CD4-positive, alpha-beta T cell treated with Interleukin-1 beta for 1 hour (primary cell): ENCODE data around the gene MUSK.

Experiments used
- DNase-seq, 2 donors: peaks; one replicate each; pipeline ENCODE4 v3.0.0-alpha.2; 2020 to 2022

The MUSK gene

DNA sequence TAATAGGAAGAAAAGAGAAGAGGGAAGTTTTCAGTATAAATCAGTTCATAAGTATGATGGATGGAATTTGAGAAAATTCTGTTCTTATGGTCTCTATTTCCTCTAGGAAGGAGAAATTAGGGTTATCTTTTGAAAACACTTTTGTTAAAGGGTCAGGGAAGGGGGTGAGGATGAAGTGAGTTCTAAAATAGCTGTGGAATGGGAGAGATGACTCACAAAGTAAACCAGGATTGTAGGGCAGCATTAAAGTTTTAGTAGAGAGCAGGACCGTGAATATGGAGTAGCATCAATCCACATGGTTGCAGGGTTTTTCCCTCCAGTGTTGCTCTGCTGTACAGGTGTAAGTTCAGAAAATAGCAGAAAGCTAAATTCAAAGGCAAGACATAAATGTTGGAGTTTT lies 32.4 kb downstream of the MUSK start:
- DNase-seq = no peak

DNA sequence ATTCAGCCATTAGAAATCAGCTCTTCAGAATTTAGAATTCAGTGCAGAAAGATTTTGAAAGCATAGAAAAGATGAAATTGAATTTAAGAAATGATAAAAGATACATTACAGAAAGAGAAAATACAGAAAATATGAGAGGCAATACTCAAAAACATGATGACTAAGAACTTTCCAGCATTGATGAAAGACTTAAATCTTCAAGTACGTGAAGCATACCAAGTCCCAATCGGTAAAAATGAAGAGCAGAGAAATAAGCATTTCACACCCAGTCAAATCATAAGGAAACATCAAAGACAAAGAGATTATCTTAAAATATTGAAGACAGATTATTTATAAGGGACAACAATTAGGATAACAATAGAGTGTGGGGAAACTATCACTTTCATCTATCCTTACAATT lies 35.1 kb downstream of the MUSK start:
- DNase-seq = no peak

DNA sequence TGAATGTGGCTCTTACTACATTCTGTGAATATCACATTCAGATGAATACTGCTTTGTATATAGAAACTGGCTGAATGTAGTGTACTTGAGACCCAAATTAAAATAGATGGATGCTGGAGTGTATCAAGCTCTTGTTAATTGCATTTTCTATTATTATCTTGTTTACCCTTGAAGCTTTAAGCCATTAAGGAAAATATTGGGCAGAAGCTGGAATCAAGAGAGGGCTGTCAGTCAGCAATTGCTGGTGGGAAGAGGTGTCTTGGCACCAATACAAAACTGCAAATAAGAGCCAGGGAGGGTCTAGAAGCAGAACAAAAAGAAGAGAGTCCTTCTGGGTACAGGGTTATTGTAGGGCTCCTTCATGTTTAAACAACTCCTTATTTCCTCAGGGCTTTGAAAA lies 38.8 kb downstream of the MUSK start:
- DNase-seq = no peak

DNA sequence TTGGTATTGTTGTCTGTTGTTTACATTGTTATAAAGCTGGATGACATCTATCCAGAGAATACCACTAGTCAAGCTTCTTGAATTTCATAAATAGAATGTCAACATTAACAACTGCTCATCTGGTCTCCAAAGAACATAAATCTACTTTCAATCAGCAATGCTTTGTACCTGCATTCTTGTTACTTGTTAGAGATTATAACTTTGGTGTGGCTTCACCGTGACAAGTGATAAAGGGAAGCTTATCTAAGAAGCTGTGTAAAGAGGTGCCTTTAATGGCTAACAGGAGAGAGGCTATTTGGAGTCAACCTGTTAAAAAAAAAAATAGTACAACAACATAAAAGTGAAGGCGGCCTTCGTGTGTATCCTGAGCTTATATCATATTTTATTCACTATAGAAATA lies 41.8 kb downstream of the MUSK start:
- no peak for DNase-seq

DNA sequence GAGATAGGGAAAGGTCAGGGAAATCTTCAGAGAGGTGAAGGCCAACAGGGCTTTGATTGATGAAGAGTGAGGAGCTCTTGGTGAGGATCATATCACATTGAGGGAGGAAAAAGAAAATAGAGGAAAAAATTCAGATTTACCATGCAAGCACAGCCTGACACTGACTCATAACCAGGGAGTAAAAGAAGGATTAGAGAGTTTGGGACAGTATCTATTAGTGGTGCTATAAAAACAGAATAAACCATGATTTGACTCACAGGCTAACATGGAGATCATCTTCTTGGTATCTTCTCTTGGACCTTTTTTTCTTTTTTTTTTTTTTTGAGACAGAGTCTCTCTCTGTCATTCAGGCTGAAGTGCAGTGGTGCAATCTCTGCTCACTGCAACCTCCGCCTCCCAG lies 44.4 kb downstream of the MUSK start:
- no peak for DNase-seq

DNA sequence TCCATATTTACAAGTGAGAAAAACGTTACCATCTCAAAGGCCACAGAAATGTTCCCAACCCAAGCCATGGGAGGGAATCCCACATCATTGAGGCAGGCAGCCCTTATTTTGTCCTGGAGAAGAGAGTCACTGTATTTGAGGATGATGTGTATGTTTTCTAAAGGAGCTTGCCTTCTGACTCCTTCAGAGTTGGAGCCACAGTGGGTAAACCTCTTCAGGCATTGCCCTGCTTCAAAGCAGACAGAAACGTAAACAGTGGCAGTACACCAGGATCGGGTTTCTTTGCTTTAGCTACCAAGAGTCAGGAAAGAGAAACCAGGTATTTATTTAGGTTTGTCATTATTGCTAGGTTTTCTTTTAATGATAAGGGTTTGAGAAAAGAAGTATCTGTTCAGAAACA lies 45.7 kb downstream of the MUSK start:
- no peak for DNase-seq

DNA sequence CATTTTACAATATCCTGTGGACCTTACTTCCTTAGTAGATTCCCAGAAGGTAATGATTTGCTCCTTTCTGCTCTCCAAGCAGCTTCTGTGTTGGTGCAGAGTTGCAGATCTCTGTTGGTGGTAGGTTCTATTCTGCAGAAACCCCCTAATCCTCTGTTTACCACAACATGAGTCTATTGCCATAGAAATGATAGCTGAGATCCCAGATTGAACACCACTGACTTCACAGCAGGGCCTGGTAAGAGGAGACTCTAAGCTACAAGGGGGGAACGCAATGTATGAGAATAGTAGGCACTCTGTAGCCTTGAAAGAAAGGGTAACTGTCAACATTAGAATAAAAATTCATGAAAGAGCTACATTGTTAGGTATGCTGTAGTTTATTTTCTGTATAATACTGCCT lies 59.5 kb downstream of the MUSK start:
- no peak for DNase-seq

DNA sequence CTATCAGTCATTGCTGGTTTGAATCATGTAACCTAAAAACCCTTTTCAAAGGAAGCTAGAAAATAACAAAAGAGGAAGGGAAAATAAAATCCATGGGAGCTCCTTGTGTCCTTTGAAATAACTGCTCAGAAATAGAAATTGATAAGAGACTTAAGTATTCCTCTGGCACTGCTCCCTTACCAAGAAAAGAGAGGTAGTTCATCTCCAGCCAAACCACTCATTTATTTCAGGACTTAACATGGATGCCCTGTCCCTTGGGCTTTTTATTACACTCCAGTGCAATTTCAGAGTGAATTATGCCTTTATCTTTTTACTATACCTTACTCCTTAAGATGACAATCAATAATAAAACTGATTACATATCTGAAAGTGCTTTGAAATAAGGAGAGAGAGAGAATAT lies 61.0 kb downstream of the MUSK start:
- no peak for DNase-seq

DNA sequence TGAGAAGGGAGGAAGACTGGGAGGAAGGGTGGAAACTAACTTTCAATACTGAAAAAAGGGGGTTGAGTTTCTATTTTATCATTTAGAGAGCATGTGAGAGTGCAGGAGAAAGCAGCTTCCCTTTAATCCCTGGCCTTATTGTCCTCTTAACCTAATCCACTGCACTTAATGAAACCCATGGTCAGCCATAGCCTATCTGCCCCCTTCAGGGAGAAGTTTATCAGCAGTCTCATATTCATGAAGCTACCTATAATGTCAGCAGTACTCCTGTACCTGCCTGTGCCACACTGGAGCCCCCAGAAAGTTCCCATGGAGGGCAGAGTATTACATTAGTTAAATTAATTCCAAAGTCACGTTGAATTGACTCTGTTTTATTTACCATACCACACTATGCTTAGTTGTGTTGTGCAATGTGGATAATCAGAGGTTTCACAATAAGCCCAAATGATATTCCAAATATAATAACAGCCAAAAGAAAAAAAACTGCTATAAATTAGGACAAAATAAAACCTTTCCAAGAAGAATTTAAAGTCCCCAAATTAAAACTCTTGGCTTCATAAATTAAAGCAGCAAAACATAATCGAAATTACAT lies 62.9 kb downstream of the MUSK start:
- no peak for DNase-seq

DNA sequence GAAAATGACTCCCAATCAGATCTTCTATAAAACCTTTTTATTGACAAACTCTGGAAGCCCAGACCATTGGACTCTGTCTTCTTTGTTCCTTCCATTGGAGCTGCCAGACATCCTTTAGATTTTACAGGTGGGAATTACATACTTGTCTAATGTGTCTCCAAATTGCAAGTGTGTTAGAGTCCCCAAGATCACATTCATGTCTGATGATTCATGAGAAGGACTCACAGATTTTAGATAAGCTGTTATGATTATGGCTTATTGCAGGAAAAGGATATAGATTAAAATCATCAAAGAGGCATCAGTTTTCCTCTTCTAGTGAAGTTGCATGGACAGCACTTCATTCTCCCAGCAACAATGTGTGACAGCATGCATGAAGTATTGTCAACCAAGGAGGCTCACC lies 70.4 kb downstream of the MUSK start:
- DNase-seq = no peak

DNA sequence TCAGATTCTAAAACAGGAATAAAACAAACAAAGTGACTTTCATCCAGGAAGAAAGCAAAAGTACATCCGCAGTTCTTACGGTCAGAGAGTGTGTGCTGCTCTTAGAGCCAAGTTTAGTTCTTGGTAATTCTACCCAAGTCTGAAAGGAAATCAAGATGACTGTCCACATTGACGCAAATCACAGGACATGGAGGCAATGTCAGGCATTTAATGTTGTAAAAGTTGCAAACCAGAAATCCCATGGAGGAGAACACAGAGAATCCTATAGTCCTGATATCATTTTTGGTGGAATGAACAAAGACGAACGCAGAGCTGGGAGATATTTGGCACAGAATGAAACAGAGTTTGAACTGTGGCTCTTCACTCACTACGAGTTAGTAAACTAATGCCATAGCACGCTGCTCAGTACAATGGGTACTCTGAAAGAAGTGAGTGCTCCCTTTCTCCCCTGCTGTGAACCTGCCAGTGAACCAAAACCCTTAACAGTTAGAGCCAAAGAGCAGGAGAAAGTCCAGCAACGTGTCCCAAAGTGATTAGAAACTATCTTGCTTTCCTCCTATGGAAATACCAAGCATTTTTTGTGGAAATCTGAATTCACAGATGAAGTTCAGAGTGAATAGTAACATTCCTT lies 74.3 kb downstream of the MUSK start:
- DNase-seq = no peak

DNA sequence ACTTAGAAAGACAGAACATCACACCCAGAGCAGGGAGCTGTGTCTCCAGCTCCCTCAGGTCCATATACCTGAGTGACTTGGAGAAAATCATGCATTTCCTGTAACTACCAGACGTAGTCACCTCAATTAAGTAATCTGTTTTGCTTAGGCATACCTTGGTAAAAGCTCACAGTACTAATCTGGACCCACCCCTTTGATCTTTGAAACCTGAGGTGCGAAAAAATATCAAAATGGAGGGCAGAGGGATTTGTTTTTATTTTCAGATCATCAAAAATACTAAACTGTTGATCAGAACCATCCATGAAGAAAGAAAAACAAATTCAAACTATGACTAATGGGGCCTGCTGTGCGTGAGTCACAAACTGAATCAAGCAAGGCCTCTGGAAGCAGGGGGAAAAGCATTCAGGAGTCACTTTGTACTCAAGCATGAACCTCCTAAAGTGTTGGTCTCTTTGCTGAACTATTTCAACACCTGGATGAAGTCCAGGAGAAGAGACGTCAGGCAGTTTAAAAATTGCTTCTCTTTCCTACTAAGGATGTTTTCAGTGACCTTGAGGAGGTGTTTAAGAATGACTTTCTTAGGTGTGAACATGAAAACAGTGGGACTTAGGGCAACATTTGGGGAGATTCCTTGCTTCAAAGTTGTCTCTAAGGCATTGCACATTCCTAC lies 76.3 kb downstream of the MUSK start:
- DNase-seq = no peak

DNA sequence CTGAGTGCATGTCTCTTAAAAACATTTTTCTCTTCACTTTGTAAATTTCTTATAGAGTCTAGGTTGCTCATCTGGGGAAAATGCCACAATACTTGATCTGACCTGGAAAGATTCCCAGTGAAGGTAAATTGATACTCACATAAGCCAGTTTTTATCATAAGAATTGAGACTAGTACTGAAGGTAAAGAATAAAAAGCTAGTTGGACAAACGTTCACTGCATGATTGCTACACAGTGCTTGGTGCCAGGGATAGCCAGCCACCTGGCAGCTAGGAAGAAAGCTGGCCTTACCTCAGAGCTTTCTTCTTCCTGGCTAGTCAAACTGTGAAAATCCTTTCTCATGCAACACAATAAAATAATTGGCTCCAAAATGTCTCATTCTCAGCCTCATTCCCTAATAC lies 77.1 kb downstream of the MUSK start:
- no peak for DNase-seq

DNA sequence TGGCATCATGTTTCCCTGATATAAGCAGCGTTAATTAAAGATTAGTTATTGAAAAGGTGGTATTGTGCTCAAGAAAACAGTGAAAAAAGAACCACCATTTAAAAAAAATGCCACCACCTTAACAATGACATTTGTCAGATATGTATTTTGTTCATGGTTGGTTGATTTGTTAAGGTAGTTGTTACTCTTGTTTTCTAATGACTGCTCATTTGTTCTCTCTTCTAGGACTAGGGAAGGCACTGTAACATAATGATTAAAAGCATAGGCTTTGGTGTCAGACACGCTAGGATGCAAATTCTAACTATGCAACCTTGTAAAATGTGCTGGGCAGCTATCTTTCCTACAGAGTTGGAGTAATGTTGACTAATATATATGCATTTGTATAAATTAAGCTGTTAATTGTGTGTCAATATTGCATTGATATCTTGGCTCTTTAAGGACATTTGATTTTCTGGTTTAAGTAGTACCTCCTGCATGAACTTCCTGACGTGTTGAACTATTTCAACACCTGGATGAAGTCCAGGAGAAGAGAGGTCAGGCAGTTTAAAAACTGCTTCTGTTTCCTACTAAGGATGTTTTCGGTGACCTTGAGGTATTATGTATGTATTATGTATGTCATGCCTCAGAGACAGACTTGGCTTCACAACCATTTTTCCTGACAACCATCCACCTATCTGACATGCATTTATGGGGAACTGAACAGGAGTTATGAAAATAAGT lies 77.8 kb downstream of the MUSK start:
- DNase-seq = no peak

DNA sequence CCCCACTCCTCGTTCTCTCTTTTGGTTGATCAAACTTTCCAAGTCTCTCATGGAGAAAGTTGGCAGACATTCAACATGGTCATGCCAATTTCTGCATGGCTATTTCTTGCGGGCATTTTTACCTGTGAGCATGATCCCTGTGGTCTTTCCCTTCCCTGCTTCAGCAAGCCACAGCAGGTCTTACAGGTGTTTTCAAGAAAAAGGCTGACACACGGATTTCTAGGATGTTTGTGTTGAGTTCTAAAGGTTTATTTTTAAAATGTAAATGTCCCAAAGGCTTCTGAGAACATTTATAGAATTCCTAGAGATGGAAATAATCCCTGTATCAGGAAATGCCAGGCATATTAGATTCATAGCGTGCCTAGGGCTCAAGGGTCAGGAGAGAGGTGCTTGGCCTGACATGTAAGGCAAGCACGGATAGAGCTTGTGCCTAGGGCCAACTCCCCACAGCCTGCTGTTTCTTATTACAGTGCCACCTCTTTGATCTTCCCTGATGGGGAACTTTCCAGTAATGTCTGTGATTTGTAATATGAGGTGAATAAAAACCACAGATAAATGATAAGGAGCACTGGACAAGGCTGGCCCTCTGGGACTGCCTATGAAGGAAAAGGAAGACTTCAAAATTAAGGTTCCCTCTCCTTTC lies 79.8 kb downstream of the MUSK start:
- DNase-seq = no peak

DNA sequence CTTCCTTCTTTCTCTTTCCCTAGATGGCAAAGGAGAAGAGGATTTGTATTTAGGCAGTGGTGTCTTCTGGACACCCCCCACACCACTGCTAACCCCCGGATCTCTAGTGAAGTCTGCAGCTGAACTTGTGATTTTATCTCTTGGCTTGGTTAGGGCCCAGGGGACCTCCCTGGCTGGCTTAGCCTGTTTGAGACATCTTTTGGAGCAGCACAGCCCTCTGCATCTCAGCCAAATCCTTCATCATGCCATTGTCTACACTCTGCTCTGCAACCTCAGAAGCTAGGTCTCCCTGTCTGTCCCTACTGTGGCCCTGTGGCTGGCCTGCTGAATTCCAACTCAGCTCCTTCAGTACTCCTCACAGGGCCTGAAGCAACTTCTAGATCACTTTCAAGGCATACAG lies 81.7 kb downstream of the MUSK start:
- no peak for DNase-seq

DNA sequence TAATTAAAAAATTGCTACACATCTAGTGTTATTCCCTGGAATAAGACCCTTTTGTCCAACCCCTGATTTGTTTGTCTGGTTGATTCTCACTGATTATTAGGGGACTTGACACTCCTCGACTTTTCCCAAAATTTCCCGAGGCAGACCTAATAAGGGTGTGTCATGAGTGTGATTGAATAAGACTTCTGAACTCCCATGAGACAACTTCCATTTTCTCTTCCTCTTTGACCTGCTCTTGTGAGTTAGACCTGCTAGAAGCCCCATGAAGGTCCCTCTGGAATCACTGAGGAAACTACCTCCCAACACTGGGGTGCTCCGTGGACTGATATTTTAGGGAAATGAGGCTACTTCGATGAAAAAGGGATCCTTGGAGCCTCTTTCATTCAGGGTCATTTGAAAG lies 83.4 kb downstream of the MUSK start:
- DNase-seq = no peak

DNA sequence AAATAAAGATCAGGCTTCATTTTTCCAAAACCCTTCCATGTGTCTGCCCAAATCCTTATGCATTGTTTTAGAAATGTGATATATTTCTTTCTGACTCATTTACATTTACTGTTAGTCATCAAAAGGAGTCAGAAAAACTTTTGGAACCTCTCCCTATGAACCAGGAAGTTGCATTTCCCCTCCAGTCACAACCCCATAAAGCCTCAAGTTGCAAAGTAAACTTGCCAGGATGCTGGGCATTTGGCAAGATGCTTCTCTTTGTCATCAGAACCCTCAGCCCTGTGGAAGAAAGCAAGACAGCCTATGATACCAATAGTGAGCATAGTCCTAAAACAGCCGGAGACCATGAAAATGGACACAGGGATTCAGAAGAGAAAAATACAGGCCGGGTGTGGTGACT lies 84.2 kb downstream of the MUSK start:
- no peak for DNase-seq

DNA sequence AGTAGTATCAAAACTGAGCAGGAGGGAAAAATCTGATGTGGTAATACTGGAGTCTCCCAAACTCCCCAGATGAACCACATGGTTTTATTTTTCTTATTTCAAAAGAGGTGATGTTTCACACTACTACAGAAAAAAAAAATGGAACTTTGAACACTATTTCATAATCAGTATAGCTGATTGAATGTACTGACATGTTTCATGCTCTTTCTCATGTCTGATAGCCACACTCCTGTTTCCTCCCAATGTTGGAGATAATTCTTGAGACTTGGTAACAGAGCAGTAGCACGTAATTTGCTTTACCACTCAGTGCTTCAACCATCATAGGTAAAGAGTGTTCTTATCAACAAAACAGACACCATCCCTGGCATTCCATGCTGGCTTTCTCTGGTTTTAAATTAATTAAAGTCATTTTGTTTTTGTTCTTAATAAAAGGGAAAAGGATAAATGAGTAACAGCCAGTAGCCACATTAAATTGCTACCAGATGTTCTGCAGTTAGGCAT lies 85.2 kb downstream of the MUSK start:
- no peak for DNase-seq

DNA sequence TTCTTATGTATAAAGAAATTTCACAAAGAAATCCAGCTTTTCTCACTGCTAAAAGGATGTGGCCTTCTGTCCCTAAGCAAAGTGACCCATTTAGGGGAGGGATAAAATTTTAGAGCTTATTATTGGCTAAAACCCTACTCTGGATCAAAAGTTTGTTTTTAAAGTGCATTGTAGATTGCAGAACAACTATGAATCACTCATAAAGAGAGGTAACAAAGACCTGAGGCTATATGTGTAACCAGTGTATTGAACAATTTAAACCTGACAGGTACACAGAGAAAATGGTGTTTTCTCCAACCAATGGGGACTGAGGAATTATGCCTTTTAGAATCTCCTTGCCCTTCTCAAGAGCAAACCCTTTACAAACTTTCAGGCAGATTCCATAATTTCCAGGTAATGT lies 86.6 kb downstream of the MUSK start:
- no peak for DNase-seq

DNA sequence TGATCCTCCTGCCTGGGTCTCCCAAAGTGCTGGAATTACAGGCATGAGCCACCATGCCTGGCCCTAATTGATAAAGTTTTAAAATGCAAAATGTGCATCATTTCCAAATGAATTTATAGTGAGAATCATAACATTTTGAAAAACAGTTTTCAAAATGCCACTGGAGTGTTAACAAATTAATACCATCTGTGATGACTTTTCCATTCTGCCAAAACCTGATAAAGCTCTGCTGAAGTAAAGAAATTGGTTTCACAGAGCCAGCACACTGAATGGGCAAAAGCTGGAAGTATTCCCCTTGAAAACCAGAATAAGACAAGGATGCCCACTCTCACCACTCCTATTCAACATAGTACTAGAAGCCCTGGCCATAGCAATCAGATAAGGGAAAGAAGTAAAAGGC lies 89.6 kb downstream of the MUSK start:
- no peak for DNase-seq

DNA sequence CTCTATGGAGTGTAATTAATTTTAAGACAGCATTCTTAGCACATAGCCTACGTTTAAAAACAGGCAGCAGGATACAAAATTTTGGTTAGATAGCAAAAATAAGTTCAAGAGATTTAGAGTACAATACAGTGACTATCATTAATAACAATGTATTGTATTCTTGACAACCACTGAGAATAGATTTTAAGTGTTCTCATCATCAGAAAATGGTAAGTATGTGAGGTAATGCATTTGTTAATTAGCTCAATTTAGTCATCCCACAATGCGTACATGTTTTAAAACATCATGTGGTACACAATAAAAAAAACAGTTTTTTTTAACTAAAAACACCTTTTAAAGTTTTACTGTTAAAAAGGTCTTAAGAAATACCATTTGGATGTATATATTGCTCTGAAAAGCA lies 94.2 kb downstream of the MUSK start:
- DNase-seq = no peak

DNA sequence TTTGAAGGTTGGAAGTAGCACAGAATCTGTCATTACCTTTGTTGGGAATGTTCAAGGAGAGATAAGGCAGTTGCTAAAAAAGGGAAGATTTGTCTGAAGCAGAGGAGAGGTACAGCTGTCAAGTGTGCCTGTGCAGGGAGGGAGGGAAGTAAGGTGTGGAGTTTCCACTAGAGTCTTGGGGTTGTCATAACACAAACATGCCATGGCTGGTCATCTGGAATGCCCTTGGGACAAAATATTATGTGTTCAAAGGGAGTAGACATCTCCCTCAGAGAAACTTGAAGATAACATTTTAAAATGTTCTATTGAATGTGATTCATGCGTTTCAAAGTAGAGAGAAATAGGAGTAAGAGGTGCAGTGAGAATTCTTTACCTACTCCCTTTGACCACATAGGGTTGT lies 95.0 kb downstream of the MUSK start:
- DNase-seq = no peak

DNA sequence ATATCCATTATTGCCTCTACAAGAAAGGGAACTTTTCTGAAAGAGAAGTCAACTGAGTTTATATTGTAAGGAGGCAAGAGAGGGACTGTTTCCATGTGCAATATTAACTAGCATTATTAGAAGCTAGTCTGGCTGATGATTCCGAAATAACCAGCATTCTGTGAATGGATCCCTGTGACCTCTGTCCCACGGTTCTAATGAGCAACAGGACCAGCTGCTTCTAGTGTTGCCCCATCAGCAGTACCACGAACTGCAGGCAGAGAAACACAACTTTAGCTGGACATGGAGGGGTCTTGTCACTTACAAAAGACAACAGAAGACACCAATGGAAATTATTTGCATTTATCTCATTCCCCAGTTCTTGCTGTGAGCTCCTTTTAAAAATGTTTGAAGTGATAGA lies 95.4 kb downstream of the MUSK start:
- DNase-seq = no peak
